SK-N-SH treated with all-trans-retinoic acid at 6 μM for 48 hours (cell line): Measurements from ENCODE around the gene SPTLC1.
"Not testable (repeated sequence)": the region's sequence is repeated elsewhere in the genome, so short reads cannot be mapped to it uniquely, and the experiment has no call there.

Experiments
- ARNTL ChIP-seq: fragments of 450-650 bp; formaldehyde crosslinking; IDR thresholded peaks from 2 replicates; pipeline ENCODE4 v1.5.0; 2020; ENCODE audit warnings: low read depth, mild to moderate bottlenecking, moderate library complexity, borderline replicate concordance
- CSRNP3 ChIP-seq: fragments of 250-450 bp; sonication (Bioruptor Pico); IDR thresholded peaks from 2 replicates; pipeline ENCODE4 v1.5.1; 2021; ENCODE audit warnings: mild to moderate bottlenecking, moderate library complexity
- PATZ1 ChIP-seq: fragments of 250-450 bp; sonication (Bioruptor Pico); IDR thresholded peaks from 2 replicates; pipeline ENCODE4 v1.8.0; 2020; ENCODE audit warnings: mild to moderate bottlenecking, moderate library complexity, borderline replicate concordance
- TCF4 ChIP-seq: fragments of 250-450 bp; sonication (Bioruptor Pico); IDR thresholded peaks from 2 replicates; pipeline ENCODE4 v1.8.0; 2021; ENCODE audit warnings: mild to moderate bottlenecking, moderate library complexity, borderline replicate concordance
- ZC3H10 ChIP-seq: fragments of 250-450 bp; sonication (Bioruptor Pico); IDR thresholded peaks from 2 replicates; pipeline ENCODE4 v1.5.1; 2021; ENCODE audit warnings: mild to moderate bottlenecking, moderate library complexity
- ZFP3 ChIP-seq: fragments of 250-450 bp; sonication (Bioruptor Pico); IDR thresholded peaks from 2 replicates; pipeline ENCODE4 v1.5.0; 2020; ENCODE audit warnings: mild to moderate bottlenecking, moderate library complexity
- ZFP30 ChIP-seq: fragments of 450-650 bp; formaldehyde crosslinking; IDR thresholded peaks from 2 replicates; pipeline ENCODE4 v1.5.0; 2022; ENCODE audit warnings: mild to moderate bottlenecking, moderate library complexity
- ZNF565 ChIP-seq: fragments of 450-650 bp; formaldehyde crosslinking; conservative IDR thresholded peaks from 2 replicates; pipeline ENCODE4 v1.5.0; 2020; ENCODE audit warnings: low read depth, mild to moderate bottlenecking, moderate library complexity

DNA sequence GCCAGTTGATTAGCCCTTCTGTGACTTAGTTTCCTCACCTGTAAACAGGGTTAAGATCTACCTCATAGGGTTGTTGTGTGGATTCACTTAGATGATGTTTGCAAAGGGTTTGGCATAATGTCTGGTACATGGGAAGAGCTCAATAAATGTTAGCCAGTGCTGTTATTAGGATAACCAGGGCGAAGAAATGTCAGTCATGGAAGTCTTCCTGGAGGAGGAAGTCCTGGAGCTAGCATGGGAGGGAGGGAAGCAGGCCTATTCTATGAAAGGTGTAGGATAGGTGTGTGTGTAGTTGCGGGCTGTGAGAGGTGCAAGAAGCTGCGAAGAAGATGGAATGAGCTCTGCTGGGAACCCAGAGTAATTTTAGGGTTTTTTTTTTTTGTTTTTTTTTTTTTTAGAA lies 30.6 kb upstream of the SPTLC1 start:
- TF ChIP-seq ZFP3 (CRISPR knock-in tag); ARNTL (CRISPR knock-in tag); PATZ1; ZNF565 (CRISPR knock-in tag); ZC3H10; TCF4 (CRISPR knock-in tag); CSRNP3 (CRISPR knock-in tag); ZFP30: not testable (repeated sequence)
